Calu3 (cell line): Measurements from ENCODE around the gene AXDND1. TPM values are rescaled to one million over a fixed set of nuclear protein-coding genes. Genes with fewer than 3 reads are reported as not detected.
A peak's percentile ranks its signal among the peaks of the same experiment; 100 is the strongest.

ENCODE experiments used
- Bru-seq: library from RNA; stranded (reverse); fragments of 400-500 nt; gene quantifications from one replicate; lab custom pipeline; 2021; lab: Mats Ljungman, UMichigan
- BruChase-seq, 2 experiments: library from RNA; stranded (reverse); fragments of 400-500 nt; gene quantifications; one replicate each; lab custom pipeline; 2021; lab: Mats Ljungman, UMichigan
- BruUV-seq: library from RNA; stranded (reverse); fragments of 400-500 nt; replicated peaks from 2 replicates; lab custom pipeline; 2021; lab: Mats Ljungman, UMichigan
- CTCF ChIA-PET: fragments of 300-600 bp; sonication (Branson Sonifier 250); formaldehyde crosslinking; loops from one replicate; lab custom pipeline; 2022; ENCODE audit warnings: antibody characterized with exemption; lab: Charles Lee
- DNase-seq: peaks from one replicate; pipeline ENCODE4 v3.0.0; 2022
- H3K27ac Mint-ChIP-seq: one replicate; pipeline ENCODE4 v1.8.0; 2022; ENCODE audit warnings: mixed read lengths; ENCODE audit not compliant: unreplicated experiment
- H3K27me3 Mint-ChIP-seq: one replicate; pipeline ENCODE4 v1.8.0; 2022; ENCODE audit warnings: mixed read lengths; ENCODE audit not compliant: unreplicated experiment
- H3K36me3 Mint-ChIP-seq: one replicate; pipeline ENCODE4 v1.8.0; 2022; ENCODE audit warnings: mild to moderate bottlenecking, moderate library complexity, mixed read lengths; ENCODE audit not compliant: insufficient read depth, unreplicated experiment
- H3K4me1 Mint-ChIP-seq: one replicate; pipeline ENCODE4 v1.8.0; 2022; ENCODE audit warnings: mild to moderate bottlenecking, low read depth, mixed read lengths; ENCODE audit not compliant: unreplicated experiment
- H3K4me3 Mint-ChIP-seq: one replicate; pipeline ENCODE4 v1.8.0; 2022; ENCODE audit warnings: mild to moderate bottlenecking, low read depth, moderate library complexity, mixed read lengths; ENCODE audit not compliant: unreplicated experiment
- H3K9me3 Mint-ChIP-seq: one replicate; pipeline ENCODE4 v1.8.0; 2022; ENCODE audit warnings: low read depth, mixed read lengths; ENCODE audit not compliant: unreplicated experiment
- intact Hi-C: fragments of 100-400 bp; cut with micrococcal nuclease; formaldehyde crosslinking; loops from one replicate; pipeline ENCODE4 v1.10.0; 2022; ENCODE audit not compliant: unreplicated experiment
- long read RNA-seq: library from polyadenylated mRNA; stranded (forward); transcript quantifications from one replicate; pipeline ENCODE4 v2.0.0, GENCODE V29; 2022
- total RNA-seq: library from RNA; stranded (reverse); gene quantifications from 2 replicates; pipeline ENCODE4 v1.2.3, GENCODE V29; 2022
- TF ChIP-seq, protein P1 (sequence below): fragments of 200-600 bp; IDR thresholded peaks from one replicate; pipeline ENCODE4 v1.8.0; 2022; ENCODE audit warnings: antibody characterized with exemption; ENCODE audit not compliant: unreplicated experiment

AXDND1 gene, protein sequence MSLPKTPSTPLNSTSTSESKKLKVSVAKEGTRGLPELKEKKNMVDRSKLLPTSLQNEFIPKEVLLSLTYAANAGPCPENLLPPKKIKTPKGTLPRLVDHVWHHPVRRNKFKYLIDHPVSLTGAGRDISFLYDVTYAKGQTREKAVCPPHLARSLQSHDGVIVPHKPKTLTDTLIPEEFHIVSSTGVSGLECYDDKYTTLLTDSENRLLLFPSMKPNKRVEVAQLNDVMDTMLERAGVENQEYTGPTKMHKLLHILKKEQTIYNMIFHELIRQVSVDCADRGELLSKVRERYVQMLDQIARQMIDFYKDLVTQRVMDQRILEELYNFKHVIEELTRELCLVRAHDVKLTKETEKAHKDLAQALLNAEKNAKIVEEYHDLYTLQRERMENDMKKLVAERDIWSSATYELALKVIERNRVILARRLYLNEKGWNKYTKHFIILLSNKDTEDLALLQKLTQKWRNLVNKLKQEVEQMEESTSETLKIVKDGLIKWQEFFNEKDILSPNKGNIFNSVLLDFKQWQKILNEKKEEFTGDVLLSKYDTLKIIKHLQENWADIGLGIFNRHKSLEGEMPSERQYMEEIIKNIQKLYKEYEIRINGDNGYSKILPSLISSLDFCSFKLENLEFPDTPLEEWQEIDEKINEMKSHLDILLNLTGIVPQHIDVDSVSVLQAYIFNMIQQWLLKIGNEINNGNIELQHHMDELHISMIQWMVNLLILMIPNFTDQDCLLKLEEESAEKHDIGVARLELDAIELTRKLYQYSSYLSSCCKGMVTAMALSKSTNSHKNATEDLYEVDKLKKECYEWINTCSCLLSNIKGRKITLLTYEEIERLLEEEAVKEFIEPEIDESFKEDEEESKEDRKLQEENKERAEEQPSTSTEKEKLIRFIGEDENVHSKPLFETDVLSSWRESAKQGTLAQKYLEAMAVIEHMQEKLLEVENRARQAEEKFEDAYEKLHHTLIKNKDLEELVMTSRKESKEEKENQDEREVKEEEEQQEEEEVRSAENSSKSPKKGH
- total RNA-seq = 0.50 and 0.64 TPM in 2 replicates
- Bru-seq, nascent RNA = percentile 24 among the genes with signal in this experiment
- BruChase-seq, experiment 1, labeled RNA remaining after a 6-hour chase = percentile 19 among the genes with signal in this experiment
- BruChase-seq, experiment 2, labeled RNA remaining after a 2-hour chase = percentile 24 among the genes with signal in this experiment
- long read RNA-seq = 0 reads

DNA sequence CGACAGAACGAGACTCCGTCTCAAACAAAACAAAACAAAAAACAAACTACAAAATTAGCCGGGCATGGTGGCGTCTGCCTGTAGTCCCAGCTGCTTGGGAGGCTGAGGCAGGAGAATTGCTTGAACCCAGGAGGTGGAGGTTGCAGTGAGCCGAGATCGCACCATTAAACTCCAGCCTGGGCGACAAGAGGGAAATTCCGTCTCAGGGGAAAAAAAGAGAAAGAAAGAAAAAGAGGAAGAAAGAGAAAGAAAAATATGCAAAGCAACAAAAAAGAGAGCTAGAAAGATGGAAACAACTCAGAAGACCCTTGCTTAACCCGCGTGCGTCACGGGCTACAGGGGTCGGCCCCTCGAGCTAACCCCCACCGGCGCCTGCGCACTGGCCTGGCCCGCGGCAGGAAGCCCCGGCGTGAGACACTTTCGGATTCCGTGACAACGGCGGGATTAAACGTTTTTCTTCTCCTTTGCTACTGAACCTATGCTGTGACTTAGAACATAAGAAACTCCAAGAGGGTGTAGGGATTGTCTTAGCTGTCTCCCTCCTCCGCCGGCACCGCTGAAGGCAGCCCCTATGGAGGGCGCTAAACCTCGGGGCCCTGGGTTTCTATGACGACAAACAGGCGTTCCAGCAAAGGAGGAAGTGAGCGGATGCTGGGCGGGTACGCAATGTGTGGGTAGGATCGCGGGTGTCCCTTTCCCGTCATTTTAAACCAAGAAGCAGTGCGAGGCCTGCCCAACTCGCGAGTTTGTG lies at the start of gene AXDND1:
Gene AXDND1, plus strand, starts transcription at position 630 of the 751 bp plus-strand sequence. CDS start 539 bp downstream, outside the sequence.
- intact Hi-C loops = loop anchor here (5.0 kb wide), 1 partner anchor 828 kb away; no protein-coding TSS in a partner anchor
- CTCF ChIA-PET = interaction anchor here (0.5 to 1.3 kb wide), 2 partner anchors 19 to 71 kb away, joined by 5 read pairs; partner anchors contain the start of gene SOAT1
- peak within 1 kb of the TSS; percentile 85 for H3K4me3 Mint-ChIP-seq
- no peaks in the 10 kb centered on the region for H3K9me3 Mint-ChIP-seq
- BruUV-seq = TSS peak; percentile 82
- H3K27me3 Mint-ChIP-seq = no peaks in the 10 kb centered on the region
- peaks cover 21% of the 10 kb centered on the region for H3K36me3 Mint-ChIP-seq
- TF ChIP-seq, protein P1, sequence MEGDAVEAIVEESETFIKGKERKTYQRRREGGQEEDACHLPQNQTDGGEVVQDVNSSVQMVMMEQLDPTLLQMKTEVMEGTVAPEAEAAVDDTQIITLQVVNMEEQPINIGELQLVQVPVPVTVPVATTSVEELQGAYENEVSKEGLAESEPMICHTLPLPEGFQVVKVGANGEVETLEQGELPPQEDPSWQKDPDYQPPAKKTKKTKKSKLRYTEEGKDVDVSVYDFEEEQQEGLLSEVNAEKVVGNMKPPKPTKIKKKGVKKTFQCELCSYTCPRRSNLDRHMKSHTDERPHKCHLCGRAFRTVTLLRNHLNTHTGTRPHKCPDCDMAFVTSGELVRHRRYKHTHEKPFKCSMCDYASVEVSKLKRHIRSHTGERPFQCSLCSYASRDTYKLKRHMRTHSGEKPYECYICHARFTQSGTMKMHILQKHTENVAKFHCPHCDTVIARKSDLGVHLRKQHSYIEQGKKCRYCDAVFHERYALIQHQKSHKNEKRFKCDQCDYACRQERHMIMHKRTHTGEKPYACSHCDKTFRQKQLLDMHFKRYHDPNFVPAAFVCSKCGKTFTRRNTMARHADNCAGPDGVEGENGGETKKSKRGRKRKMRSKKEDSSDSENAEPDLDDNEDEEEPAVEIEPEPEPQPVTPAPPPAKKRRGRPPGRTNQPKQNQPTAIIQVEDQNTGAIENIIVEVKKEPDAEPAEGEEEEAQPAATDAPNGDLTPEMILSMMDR = no peak
- peak within 1 kb of the TSS; percentile 95 for H3K27ac Mint-ChIP-seq
- DNase-seq = peak; percentile 78
- H3K4me1 Mint-ChIP-seq = no peaks in the 10 kb centered on the region

DNA sequence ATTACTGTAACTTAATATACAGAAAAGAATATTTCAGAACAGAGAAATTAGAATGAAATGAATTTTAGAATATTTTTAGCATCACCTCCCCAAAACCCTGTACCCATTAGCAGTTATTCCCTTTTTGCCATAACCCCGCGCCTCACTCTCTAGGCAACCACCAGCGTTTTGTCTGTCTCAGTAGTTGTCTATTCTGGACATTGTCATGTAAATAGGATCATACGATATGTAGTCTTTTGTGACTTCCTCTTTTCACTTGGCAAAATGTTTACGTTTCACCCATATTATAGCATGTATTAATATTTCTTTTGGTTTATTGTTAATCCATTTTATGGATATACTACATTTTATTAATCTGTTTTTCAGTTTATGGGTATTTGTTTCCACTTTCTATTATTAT lies 47.3 kb upstream of the AXDND1 start:
- Mint-ChIP-seq H3K27ac (no peak overlapping the region), H3K9me3 (no peaks in the 10 kb centered on the region), H3K4me3 (no peak overlapping the region), H3K27me3 (no peaks in the 10 kb centered on the region), H3K36me3 (peaks cover 47% of the 10 kb centered on the region), H3K4me1 (no peaks in the 10 kb centered on the region)
- DNase-seq = no peak
- BruUV-seq = no TSS peak
- intact Hi-C loops = no loop called here
- TF ChIP-seq, protein P1 = no peak
- CTCF ChIA-PET = no interaction called here

DNA sequence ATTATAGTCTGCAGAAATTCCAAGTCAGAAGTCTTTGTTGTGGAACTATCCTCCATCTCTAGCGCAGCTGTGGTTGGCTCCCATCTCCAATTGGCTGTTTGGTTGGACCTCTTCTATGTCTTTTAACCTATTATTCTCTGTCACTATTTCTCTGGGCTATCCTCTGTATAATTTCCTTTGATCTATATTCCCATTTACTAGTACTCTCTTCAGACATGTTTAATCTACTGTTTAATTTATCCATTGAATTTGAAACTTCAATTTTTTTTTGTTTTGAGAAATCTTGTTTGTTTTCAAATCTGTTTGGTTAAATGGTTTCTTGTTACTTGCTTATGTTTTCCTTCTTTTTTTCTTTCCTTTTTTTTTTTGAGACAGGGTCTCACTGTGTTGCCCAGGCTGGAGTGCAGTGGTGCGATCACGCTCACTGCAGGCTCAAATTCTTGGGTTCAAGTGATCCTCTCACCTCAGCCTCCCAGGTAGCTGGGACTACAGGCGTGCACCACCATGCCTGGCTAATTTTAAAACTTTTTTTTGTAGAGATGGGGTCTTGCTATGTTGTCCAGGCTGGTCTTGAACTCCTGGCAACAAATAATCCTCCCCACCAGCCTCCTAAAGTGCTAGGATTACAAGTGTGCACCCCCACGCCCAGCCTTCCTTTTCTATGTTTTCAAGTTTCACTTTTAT lies 44.1 kb upstream of the AXDND1 start:
- intact Hi-C loops = no loop called here
- TF ChIP-seq, protein P1 = no peak
- no peaks in the 10 kb centered on the region for H3K27me3 Mint-ChIP-seq
- peak overlapping the region; percentile 5 for H3K27ac Mint-ChIP-seq
- DNase-seq = no peak
- H3K36me3 Mint-ChIP-seq = peaks cover 54% of the 10 kb centered on the region
- no peak overlapping the region for H3K4me3 Mint-ChIP-seq
- CTCF ChIA-PET = no interaction called here
- no TSS peak for BruUV-seq
- H3K9me3 Mint-ChIP-seq = no peaks in the 10 kb centered on the region
- no peaks in the 10 kb centered on the region for H3K4me1 Mint-ChIP-seq
